ENCODE data around the gene SH2D2A.

Gene SH2D2A

DNA sequence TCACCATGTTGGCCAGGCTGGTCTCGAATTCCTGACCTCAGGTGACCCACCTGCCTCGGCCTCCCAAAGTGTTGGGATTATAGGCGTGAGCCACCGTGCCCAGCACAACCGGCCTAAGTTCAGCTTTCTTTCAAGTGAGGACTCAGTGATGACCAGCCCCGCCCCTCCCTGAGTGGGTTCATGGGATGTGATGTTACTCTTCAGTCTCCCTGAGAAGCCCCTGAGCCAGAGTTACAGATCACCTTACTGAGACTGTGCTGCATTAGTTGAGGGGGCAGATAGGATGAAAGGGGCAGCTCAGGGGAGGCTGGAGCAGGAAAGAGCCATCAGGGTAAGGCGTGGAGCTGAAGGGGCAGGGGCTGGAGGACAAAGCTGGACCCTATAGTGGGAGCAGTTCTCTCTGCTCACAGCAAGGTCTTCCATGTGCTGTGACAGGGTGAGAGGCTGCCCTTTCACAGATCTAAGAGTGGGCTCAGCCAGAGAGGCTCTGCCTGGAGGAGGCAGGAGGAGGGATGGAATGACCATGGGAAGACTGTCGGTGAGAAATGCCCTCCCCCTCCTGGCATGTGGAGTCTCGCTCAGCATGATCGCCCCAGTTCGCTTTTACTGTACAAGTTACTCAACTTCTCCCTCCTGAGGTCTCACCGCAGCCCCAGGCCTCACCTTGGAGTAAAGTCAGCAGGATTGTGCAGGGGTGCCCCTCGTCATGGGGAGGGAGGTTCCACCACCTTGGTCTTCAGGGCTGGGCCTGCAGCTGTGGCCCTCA, 13.4 kb downstream of the SH2D2A start:
- no peak for DNase-seq (ENCODE audit: low spot score)

DNA sequence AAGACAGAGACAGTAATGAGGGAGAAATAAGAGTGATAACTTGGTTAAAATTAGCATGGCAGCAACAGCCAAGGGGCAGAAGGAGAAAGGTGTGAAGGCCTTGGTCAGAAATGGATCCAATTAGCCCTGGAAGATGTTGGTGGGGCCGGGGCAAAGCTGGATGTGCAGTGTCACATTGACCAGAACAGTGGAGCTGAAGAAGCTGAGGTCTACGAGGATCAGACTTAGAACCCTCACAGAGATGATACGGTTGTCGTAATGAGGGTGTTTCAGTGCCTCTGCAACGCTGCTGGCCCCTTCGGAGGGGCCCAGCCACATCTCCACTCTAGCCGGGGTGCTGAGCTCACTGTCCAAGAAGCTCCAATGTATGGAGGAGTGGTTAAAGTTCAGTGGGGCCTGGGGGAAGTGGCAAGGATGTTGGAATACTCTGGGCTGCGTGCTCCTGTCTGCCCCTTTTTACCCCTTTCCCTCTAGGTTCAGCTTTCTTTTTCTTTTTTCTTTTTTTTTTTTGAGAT, 14.2 kb downstream of the SH2D2A start:
- no peak for DNase-seq (ENCODE audit: low spot score)

- no peak for DNase-seq (ENCODE audit: low spot score)
Measured at GRCh38 chr1:156801409-156802121, 15.1 kb downstream of the SH2D2A start.

DNA sequence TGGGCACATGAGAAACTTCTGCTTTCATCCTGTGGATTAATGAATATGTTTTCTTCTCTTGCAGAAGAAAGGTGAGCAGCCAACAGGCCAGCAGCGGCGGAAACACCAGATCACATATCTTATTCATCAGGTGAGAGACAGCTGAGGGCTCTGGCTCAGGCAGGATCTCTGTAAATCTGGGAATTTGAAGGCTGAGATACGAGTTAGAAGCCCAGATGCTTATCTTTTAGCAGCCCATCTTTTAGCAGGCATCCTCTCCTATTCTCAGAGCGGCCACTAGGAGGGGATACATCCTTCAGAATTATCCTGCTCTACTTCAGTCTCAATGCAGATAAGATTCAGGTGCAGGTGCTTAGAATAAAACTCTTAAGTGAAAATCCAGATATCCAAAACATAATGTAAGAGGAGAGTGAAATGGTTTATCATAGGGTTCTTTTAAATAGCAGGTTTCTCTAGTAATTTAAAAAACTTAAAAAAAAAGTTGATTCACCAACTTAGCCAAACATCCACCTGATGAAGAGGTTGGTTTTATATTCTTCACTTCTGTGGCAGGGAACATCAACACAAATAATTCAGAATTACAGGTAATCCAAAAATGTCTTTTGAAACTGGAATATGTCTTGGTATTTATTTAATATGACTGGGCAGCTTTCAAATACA, 19.3 kb downstream of the SH2D2A start:
- peak; percentile 71 for DNase-seq (ENCODE audit: low spot score)

DNA sequence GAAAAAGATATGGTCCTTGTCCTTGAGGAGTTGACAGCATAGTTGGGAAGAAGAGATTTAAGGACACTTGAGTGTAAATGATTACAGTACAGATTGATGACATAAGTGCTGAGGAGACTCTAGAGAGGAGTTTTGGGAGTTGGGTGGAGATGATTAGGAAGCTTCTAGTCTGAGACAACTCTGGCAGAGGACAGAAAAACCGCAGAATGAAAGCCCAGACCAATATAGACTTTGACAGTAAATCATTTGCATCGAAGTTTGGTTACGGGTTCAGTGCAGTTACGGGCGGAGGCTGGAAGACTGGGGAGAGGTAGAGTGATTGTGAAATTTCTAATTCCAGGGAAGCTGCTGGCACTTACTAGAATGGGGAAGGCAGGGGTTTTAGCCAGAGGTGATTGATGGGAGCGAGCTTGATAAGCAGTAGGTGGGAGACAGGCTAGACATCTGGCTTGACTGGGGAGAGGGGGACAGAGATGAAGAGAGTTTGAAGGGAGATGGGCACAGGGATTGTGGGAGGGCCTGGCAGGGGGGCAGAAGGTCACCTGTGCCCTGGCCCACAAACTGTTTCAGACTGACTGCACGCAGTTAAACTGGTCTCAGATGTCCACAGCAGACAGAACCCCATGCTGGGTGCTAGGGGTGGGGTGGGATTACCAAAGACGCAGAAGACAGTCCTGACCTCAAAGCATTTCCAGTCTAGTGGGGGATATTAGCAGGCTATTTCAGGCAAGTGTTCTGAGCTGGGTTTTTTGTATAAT, 20.1 kb downstream of the SH2D2A start:
- DNase-seq (ENCODE audit: low spot score), result no peak

DNA sequence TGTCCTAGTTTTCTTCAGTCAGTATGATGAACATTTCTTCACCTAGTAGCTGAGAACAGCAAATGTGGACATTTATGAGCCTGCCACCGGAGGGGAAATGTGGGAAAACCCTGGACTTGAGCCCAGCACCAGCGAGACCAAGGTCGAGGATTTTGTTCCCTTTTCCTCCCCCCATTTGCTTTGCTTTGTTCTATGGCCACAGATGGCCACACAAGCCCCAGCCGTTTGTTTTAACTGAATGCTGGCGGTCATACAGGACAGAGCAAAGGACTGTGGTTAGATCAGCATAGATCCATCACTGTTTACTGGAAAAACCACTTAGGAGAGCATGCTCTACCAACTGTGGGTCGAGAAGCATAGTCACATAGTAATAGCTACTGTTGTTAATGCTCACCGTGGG, 20.9 kb downstream of the SH2D2A start:
- DNase-seq (ENCODE audit: low spot score), result no peak

DNA sequence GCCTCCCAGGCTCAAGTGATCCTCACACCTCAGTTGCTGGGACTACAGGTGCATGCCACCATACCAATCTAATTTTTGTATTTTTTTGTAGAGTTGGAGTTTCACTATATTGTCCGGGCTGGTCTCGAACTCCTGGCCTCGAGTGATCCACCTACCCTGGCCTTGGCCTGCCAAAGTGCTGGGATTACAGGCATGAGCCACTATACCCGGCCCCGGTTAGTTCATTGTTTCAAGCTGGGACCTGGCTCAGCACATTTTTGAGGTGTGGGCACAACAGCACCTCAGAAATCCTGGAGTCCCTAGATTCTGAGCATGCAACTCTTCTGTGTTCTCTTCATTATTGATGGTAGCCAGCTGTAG, 21.3 kb downstream of the SH2D2A start:
- no peak for DNase-seq (ENCODE audit: low spot score)

GRCh38 chr1:156794506-156795373, 21.9 kb downstream of the SH2D2A start:
- DNase-seq (ENCODE audit: low spot score), result no peak

- no peak for DNase-seq (ENCODE audit: low spot score)
Measured at GRCh38 chr1:156789621-156790318, 26.9 kb downstream of the SH2D2A start.

- DNase-seq (ENCODE audit: low spot score), result no peak
Measured at GRCh38 chr1:156788136-156788535, 28.5 kb downstream of the SH2D2A start.

DNA sequence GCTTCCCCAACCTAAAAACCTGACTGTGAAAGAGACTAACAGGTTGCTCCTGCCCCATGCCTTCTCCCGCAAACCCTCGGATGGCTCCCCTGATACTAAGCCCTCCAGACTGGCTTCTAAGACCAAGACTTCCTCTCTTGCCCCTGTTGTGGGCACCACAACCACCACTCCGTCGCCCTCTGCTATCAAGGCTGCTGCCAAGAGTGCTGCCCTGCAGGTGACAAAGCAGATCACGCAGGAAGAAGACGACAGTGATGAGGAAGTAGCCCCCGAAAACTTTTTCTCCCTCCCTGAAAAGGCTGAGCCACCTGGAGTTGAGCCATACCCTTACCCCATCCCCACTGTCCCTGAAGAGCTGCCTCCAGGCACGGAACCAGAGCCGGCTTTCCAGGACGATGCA, 30.0 kb downstream of the SH2D2A start:
- no peak for DNase-seq (ENCODE audit: low spot score)

- DNase-seq (ENCODE audit: low spot score), result no peak
Measured at GRCh38 chr1:156785458-156785857, 31.2 kb downstream of the SH2D2A start.

- DNase-seq (ENCODE audit: low spot score), result no peak
Measured at GRCh38 chr1:156781585-156782186, 35.0 kb downstream of the SH2D2A start.

GRCh38 chr1:156777573-156777972, 39.1 kb downstream of the SH2D2A start:
- DNase-seq (ENCODE audit: low spot score), result no peak

GRCh38 chr1:156776942-156777341, 39.7 kb downstream of the SH2D2A start:
- no peak for DNase-seq (ENCODE audit: low spot score)

GRCh38 chr1:156775799-156776198, 40.8 kb downstream of the SH2D2A start:
- DNase-seq (ENCODE audit: low spot score), result no peak

- no peak for DNase-seq (ENCODE audit: low spot score)
Measured at GRCh38 chr1:156773607-156774006, 43.0 kb downstream of the SH2D2A start.

- DNase-seq (ENCODE audit: low spot score), result no peak
Measured at GRCh38 chr1:156772728-156773497, 43.7 kb downstream of the SH2D2A start.

DNA sequence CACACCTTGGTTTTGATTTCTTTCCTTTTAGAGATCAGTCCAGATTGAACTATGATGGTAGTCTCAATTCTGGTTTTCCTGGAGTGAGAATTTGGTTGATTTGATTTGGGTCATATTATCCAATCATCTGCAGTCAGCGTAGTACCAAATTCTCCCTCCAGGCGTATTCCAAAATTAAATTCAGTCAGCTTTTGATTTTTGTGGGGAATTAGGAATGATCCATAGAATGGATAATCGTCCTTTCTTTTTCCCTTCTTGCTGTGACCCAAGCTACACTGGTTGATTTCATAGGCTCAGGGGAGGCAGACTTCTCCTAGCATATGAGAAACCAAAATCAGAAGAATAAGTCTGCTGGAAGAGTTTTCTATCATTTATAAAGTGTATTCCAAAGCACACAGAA, 44.4 kb downstream of the SH2D2A start:
- no peak for DNase-seq (ENCODE audit: low spot score)
